Activated naive CD4-positive, alpha-beta T cell treated with anti-CD3 and anti-CD28 coated beads, Interleukin-2, amount 10 ng/mL, durations not matched to agents 7 days and 5 days (primary cell): ENCODE measurements around the gene SMARCA2.

Experiments
- CTCF ChIA-PET: fragments of 350-600 bp; sonication (Branson Sonifier 250); formaldehyde crosslinking; loops from one replicate; lab custom pipeline; 2021; ENCODE audit warnings: antibody characterized with exemption; lab: Charles Lee
- DNase-seq: peaks from one replicate; pipeline ENCODE4 v3.0.0-alpha.2; 2020
- H3K27ac Mint-ChIP-seq: one replicate; pipeline ENCODE4 v1.8.0; 2021; ENCODE audit warnings: mild to moderate bottlenecking, moderate library complexity, mixed read lengths
- H3K27me3 Mint-ChIP-seq: one replicate; pipeline ENCODE4 v1.8.0; 2021; ENCODE audit warnings: mild to moderate bottlenecking, mixed read lengths
- H3K36me3 Mint-ChIP-seq: one replicate; pipeline ENCODE4 v1.8.0; 2021; ENCODE audit warnings: mixed read lengths
- H3K4me1 Mint-ChIP-seq: one replicate; pipeline ENCODE4 v1.8.0; 2021; ENCODE audit warnings: mixed read lengths
- H3K4me3 Mint-ChIP-seq: one replicate; pipeline ENCODE4 v1.8.0; 2021; ENCODE audit warnings: mild to moderate bottlenecking, moderate library complexity, mixed read lengths
- H3K9me3 Mint-ChIP-seq: one replicate; pipeline ENCODE4 v1.8.0; 2021; ENCODE audit warnings: mixed read lengths

Gene SMARCA2

GRCh38 chr9:2014696-2015580, at the start of gene SMARCA2:
Gene SMARCA2, plus strand, starts transcription at chr9:2015347. Its CDS starts 13,676 bp downstream, at chr9:2029023.
- peak within 1 kb of the TSS; percentile 100 for H3K4me3 Mint-ChIP-seq
- no peaks in the 10 kb centered on the region for H3K9me3 Mint-ChIP-seq
- H3K4me1 Mint-ChIP-seq = peaks cover 46% of the 10 kb centered on the region
- H3K27ac Mint-ChIP-seq = peak within 1 kb of the TSS; percentile 100
- peaks cover 15% of the 10 kb centered on the region for H3K36me3 Mint-ChIP-seq
- peak; percentile 98 for DNase-seq
- CTCF ChIA-PET = interaction anchor here (1.5 to 1.8 kb wide), 2 partner anchors 53 to 73 kb away, joined by 3 to 8 read pairs; no protein-coding TSS in a partner anchor
- peaks cover 4% of the 10 kb centered on the region for H3K27me3 Mint-ChIP-seq

GRCh38 chr9:1966725-1967366, 48.3 kb upstream of the SMARCA2 start:
- H3K36me3 Mint-ChIP-seq = no peaks in the 10 kb centered on the region

GRCh38 chr9:1969160-1969559, 46.0 kb upstream of the SMARCA2 start:
- Mint-ChIP-seq H3K4me1 (no peaks in the 10 kb centered on the region), H3K27me3 (peaks cover 5% of the 10 kb centered on the region), H3K36me3 (no peaks in the 10 kb centered on the region), H3K9me3 (peaks cover 4% of the 10 kb centered on the region), H3K27ac (no peak overlapping the region), H3K4me3 (no peak overlapping the region)
- no peak for DNase-seq
- CTCF ChIA-PET = no interaction called here

More at GRCh38 chr9:1966725-1967366, 48.3 kb upstream of the SMARCA2 start:
- Mint-ChIP-seq H3K4me1 (no peaks in the 10 kb centered on the region), H3K27me3 (peaks cover 5% of the 10 kb centered on the region), H3K27ac (no peak overlapping the region), H3K9me3 (no peaks in the 10 kb centered on the region), H3K4me3 (no peak overlapping the region)
- DNase-seq = no peak
- CTCF ChIA-PET = no interaction called here

- peaks cover 5% of the 10 kb centered on the region for H3K27me3 Mint-ChIP-seq
- H3K4me3 Mint-ChIP-seq = no peak overlapping the region
- CTCF ChIA-PET = no interaction called here
- H3K9me3 Mint-ChIP-seq = peaks cover 4% of the 10 kb centered on the region
- no peaks in the 10 kb centered on the region for H3K36me3 Mint-ChIP-seq
- no peak for DNase-seq
- H3K4me1 Mint-ChIP-seq = no peaks in the 10 kb centered on the region
- H3K27ac Mint-ChIP-seq = no peak overlapping the region
Observed at GRCh38 chr9:1969898-1970297, 45.2 kb upstream of the SMARCA2 start.

GRCh38 chr9:1972672-1973071, 42.5 kb upstream of the SMARCA2 start:
- H3K4me3 Mint-ChIP-seq = no peak overlapping the region
- no peaks in the 10 kb centered on the region for H3K4me1 Mint-ChIP-seq
- CTCF ChIA-PET = no interaction called here
- no peaks in the 10 kb centered on the region for H3K27me3 Mint-ChIP-seq
- no peak for DNase-seq
- peaks cover 4% of the 10 kb centered on the region for H3K9me3 Mint-ChIP-seq
- no peaks in the 10 kb centered on the region for H3K36me3 Mint-ChIP-seq
- no peak overlapping the region for H3K27ac Mint-ChIP-seq

GRCh38 chr9:1977026-1977425, 38.1 kb upstream of the SMARCA2 start:
- no peaks in the 10 kb centered on the region for H3K36me3 Mint-ChIP-seq
- H3K27me3 Mint-ChIP-seq = no peaks in the 10 kb centered on the region
- DNase-seq = no peak
- no peaks in the 10 kb centered on the region for H3K4me1 Mint-ChIP-seq
- CTCF ChIA-PET = no interaction called here
- no peak overlapping the region for H3K4me3 Mint-ChIP-seq
- H3K9me3 Mint-ChIP-seq = peaks cover 4% of the 10 kb centered on the region
- H3K27ac Mint-ChIP-seq = no peak overlapping the region

- H3K27me3 Mint-ChIP-seq = no peaks in the 10 kb centered on the region
- H3K4me3 Mint-ChIP-seq = no peak overlapping the region
- DNase-seq = no peak
- H3K36me3 Mint-ChIP-seq = no peaks in the 10 kb centered on the region
- CTCF ChIA-PET = no interaction called here
- no peaks in the 10 kb centered on the region for H3K4me1 Mint-ChIP-seq
- H3K9me3 Mint-ChIP-seq = no peaks in the 10 kb centered on the region
- no peak overlapping the region for H3K27ac Mint-ChIP-seq
Observed at GRCh38 chr9:1978941-1979340, 36.2 kb upstream of the SMARCA2 start.

- H3K9me3 Mint-ChIP-seq = no peaks in the 10 kb centered on the region
- no peak overlapping the region for H3K27ac Mint-ChIP-seq
- H3K4me3 Mint-ChIP-seq = no peak overlapping the region
- no peaks in the 10 kb centered on the region for H3K4me1 Mint-ChIP-seq
- H3K36me3 Mint-ChIP-seq = no peaks in the 10 kb centered on the region
- CTCF ChIA-PET = no interaction called here
- no peaks in the 10 kb centered on the region for H3K27me3 Mint-ChIP-seq
- no peak for DNase-seq
Observed at GRCh38 chr9:1979741-1980367, 35.3 kb upstream of the SMARCA2 start.

- no peak for DNase-seq
- H3K27me3 Mint-ChIP-seq = no peaks in the 10 kb centered on the region
- H3K9me3 Mint-ChIP-seq = no peaks in the 10 kb centered on the region
- H3K4me3 Mint-ChIP-seq = no peak overlapping the region
- CTCF ChIA-PET = no interaction called here
- H3K4me1 Mint-ChIP-seq = no peaks in the 10 kb centered on the region
- no peaks in the 10 kb centered on the region for H3K36me3 Mint-ChIP-seq
- no peak overlapping the region for H3K27ac Mint-ChIP-seq
Observed at GRCh38 chr9:1980387-1980786, 34.8 kb upstream of the SMARCA2 start.

GRCh38 chr9:1982074-1982473, 33.1 kb upstream of the SMARCA2 start:
- no peaks in the 10 kb centered on the region for H3K36me3 Mint-ChIP-seq
- no peak for DNase-seq
- H3K27ac Mint-ChIP-seq = no peak overlapping the region

GRCh38 chr9:1986341-1986740, 28.8 kb upstream of the SMARCA2 start:
- no peaks in the 10 kb centered on the region for H3K36me3 Mint-ChIP-seq
- no peaks in the 10 kb centered on the region for H3K27me3 Mint-ChIP-seq
- DNase-seq = no peak
- CTCF ChIA-PET = interaction anchor here (1.3 kb wide), 1 partner anchor 46 kb away, joined by 3 read pairs; no protein-coding TSS in a partner anchor
- no peaks in the 10 kb centered on the region for H3K9me3 Mint-ChIP-seq
- H3K4me3 Mint-ChIP-seq = no peak overlapping the region
- no peaks in the 10 kb centered on the region for H3K4me1 Mint-ChIP-seq
- H3K27ac Mint-ChIP-seq = no peak overlapping the region

More at GRCh38 chr9:1982074-1982473, 33.1 kb upstream of the SMARCA2 start:
- CTCF ChIA-PET = no interaction called here
- H3K4me3 Mint-ChIP-seq = no peak overlapping the region
- H3K4me1 Mint-ChIP-seq = no peaks in the 10 kb centered on the region
- H3K9me3 Mint-ChIP-seq = no peaks in the 10 kb centered on the region
- H3K27me3 Mint-ChIP-seq = no peaks in the 10 kb centered on the region

GRCh38 chr9:1989500-1989899, 25.6 kb upstream of the SMARCA2 start:
- CTCF ChIA-PET = interaction anchor here (0.6 kb wide), 1 partner anchor 145 kb away, joined by 4 read pairs; no protein-coding TSS in a partner anchor
- Mint-ChIP-seq H3K4me1 (no peaks in the 10 kb centered on the region), H3K36me3 (no peaks in the 10 kb centered on the region), H3K9me3 (no peaks in the 10 kb centered on the region), H3K27me3 (no peaks in the 10 kb centered on the region), H3K4me3 (no peak overlapping the region), H3K27ac (no peak overlapping the region)
- no peak for DNase-seq

- Mint-ChIP-seq H3K4me3 (no peak overlapping the region), H3K36me3 (no peaks in the 10 kb centered on the region), H3K27ac (no peak overlapping the region), H3K27me3 (no peaks in the 10 kb centered on the region), H3K9me3 (no peaks in the 10 kb centered on the region), H3K4me1 (no peaks in the 10 kb centered on the region)
- no peak for DNase-seq
- CTCF ChIA-PET = no interaction called here
Observed at GRCh38 chr9:1994180-1994579, 21.0 kb upstream of the SMARCA2 start.

GRCh38 chr9:1995084-1995483, 20.1 kb upstream of the SMARCA2 start:
- CTCF ChIA-PET = no interaction called here
- Mint-ChIP-seq H3K36me3 (no peaks in the 10 kb centered on the region), H3K4me3 (no peak overlapping the region)

More at GRCh38 chr9:1995084-1995483, 20.1 kb upstream of the SMARCA2 start:
- no peaks in the 10 kb centered on the region for H3K27me3 Mint-ChIP-seq
- no peak for DNase-seq
- no peaks in the 10 kb centered on the region for H3K9me3 Mint-ChIP-seq
- H3K27ac Mint-ChIP-seq = no peak overlapping the region
- no peaks in the 10 kb centered on the region for H3K4me1 Mint-ChIP-seq
